ENCODE data around the gene SHISAL1. TPM values are rescaled to one million over a fixed set of nuclear protein-coding genes. Genes with fewer than 3 reads are reported as not detected.

The SHISAL1 gene
- total and polyA plus RNA-seq, 10 of the 15 experiments (the other 5 are each of a cell fraction or from before 2014, with no cell fraction given), result not detected

DNA sequence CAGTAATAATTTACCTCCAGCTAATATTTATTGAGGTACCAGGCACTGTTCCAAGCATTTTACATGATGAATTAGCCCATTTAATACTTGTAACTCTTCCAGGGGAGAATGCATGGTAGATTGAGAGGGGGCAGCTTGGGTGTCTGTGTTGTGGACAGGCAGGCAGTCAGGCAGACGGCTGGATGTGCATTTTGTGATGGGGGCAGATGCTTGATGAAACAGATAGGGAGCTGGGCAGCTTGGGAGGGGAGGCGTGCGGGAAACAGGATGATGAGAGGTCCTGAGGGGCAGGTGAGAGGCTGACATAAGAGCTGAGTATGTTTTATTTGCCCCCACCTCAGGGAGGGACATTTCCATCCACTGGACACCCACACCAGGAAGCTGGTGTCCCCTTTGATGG, 33.1 kb upstream of the SHISAL1 start:
- intact Hi-C loops (cut with micrococcal nuclease; ENCODE audit: unreplicated experiment), result no loop called here
- Histone ChIP-seq H3K36me3 (ENCODE audit: control insufficient read depth in 2 of 2, insufficient read depth in 2 of 2, low read length in 1 of 2) (no peaks in the 10 kb centered on the region), H3K9ac (ENCODE audit: control insufficient read depth, insufficient read depth, low read length) (no peak overlapping the region), H3K4me3 (no peak overlapping the region), H3K4me1 (ENCODE audit: control insufficient read depth, insufficient read depth, low read length) (no peaks in the 10 kb centered on the region), H2AFZ (ENCODE audit: control insufficient read depth, low read depth, low read length) (no peak overlapping the region), H3K9me3 (replicated peaks; ENCODE audit: control insufficient read depth, insufficient read depth, low read length) (no peaks in the 10 kb centered on the region), H3K79me2 (ENCODE audit: control insufficient read depth, insufficient read depth, low read length) (no peaks in the 10 kb centered on the region), H3K27ac (ENCODE audit: control insufficient read depth, insufficient read depth) (no peak overlapping the region), H4K20me1 (ENCODE audit: control insufficient read depth, insufficient read depth) (no peaks in the 10 kb centered on the region), H3K4me2 (ENCODE audit: control insufficient read depth, insufficient read depth) (no peak overlapping the region), H3K27me3 (replicated peaks in 1 of 2; ENCODE audit: control insufficient read depth in 2 of 2, insufficient read depth in 2 of 2, low read length in 1 of 2) (peaks cover 0 to 4% of the 10 kb centered on the region in 2 experiments; a peak in 2 of 4 replicates)
- ChIA-PET CTCF (no interaction called here), RAD21 (ENCODE audit: unreplicated experiment) (no interaction called here), POLR2A (no interaction called here), SMC1A (ENCODE audit: uncharacterized antibody, unreplicated experiment) (no interaction called here)
- no peak for TF ChIP-seq POLR2AphosphoS2 (IDR thresholded peaks at IDR 0.05; ENCODE audit: low read depth, low read length)
- BruUV-seq (replicated peaks), result no TSS peak
- in situ Hi-C loops (cut with MboI), result no loop called here
- FAIRE-seq, result no peak
- DNase-seq (ENCODE audit: low read depth, low spot score), result no peak
- WGBS (ENCODE audit: insufficient coverage, insufficient replicate concordance, low lambda C conversion rate, missing lambda C conversion rate), result 49% methylated on average over 3 of the region's 3 CpGs
- ATAC-seq, result no peak

DNA sequence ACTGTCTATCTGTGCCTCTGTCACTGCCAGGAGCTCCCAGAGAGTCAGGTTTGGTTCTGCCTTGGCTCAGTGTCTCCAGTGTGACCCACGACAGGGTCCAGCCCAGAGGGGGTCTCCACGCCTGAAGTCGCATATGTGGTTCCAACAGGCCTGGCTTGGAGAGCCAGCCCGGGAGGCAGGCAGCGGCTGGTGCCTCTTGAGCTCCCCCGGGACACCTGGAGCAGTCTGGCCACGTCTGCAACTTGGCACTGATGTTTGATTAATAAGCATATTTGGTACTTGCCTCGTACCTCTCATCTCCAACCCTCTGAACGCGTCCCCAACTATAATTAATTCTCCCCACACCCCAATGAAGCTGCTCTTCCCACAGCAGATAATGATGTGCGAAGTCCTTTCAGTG, 31.7 kb upstream of the SHISAL1 start:
- no peak for TF ChIP-seq BACH1 (IDR thresholded peaks at IDR 0.05; ENCODE audit: borderline replicate concordance)
- TF ChIP-seq, protein P1, sequence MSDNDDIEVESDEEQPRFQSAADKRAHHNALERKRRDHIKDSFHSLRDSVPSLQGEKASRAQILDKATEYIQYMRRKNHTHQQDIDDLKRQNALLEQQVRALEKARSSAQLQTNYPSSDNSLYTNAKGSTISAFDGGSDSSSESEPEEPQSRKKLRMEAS (IDR thresholded peaks at IDR 0.05; ENCODE audit: low read depth, low read length), result no peak
- no peak for TF ChIP-seq FOXK2 (IDR thresholded peaks at IDR 0.05)
- TF ChIP-seq ZBED1 (IDR thresholded peaks at IDR 0.05; ENCODE audit: borderline replicate concordance), result no peak
- TF ChIP-seq STAT1 (conservative IDR thresholded peaks at IDR 0.05), result no peak
- no peaks in the 10 kb centered on the region for H3K36me3 ChIP-seq (ENCODE audit: control insufficient read depth in 2 of 2, insufficient read depth in 2 of 2, low read length in 1 of 2)
- FAIRE-seq (no peak), DNase-seq (ENCODE audit: low read depth, low spot score) (no peak), ATAC-seq (no peak)
- H4K20me1 ChIP-seq (ENCODE audit: control insufficient read depth, insufficient read depth), result no peaks in the 10 kb centered on the region
- H3K4me3 ChIP-seq, result no peak overlapping the region
- no peak overlapping the region for H2AFZ ChIP-seq (ENCODE audit: control insufficient read depth, low read depth, low read length)
- BruUV-seq (replicated peaks), result no TSS peak
- ChIA-PET RAD21 (ENCODE audit: unreplicated experiment) (no interaction called here), SMC1A (ENCODE audit: uncharacterized antibody, unreplicated experiment) (no interaction called here), CTCF (no interaction called here), POLR2A (no interaction called here)
- H3K4me1 ChIP-seq (ENCODE audit: control insufficient read depth, insufficient read depth, low read length), result no peaks in the 10 kb centered on the region
- intact Hi-C loops (cut with micrococcal nuclease; ENCODE audit: unreplicated experiment) (no loop called here), in situ Hi-C loops (cut with MboI) (no loop called here)
- no peak overlapping the region for H3K27ac ChIP-seq (ENCODE audit: control insufficient read depth, insufficient read depth)
- no peak overlapping the region for H3K9ac ChIP-seq (ENCODE audit: control insufficient read depth, insufficient read depth, low read length)
- H3K9me3 ChIP-seq (replicated peaks; ENCODE audit: control insufficient read depth, insufficient read depth, low read length), result no peaks in the 10 kb centered on the region
- WGBS (ENCODE audit: insufficient coverage, insufficient replicate concordance, low lambda C conversion rate, missing lambda C conversion rate), result 27% methylated on average over 11 of the region's 11 CpGs
- H3K4me2 ChIP-seq (ENCODE audit: control insufficient read depth, insufficient read depth), result no peak overlapping the region
- no peaks in the 10 kb centered on the region for H3K79me2 ChIP-seq (ENCODE audit: control insufficient read depth, insufficient read depth, low read length)
- H3K27me3 ChIP-seq (replicated peaks in 1 of 2; ENCODE audit: control insufficient read depth in 2 of 2, insufficient read depth in 2 of 2, low read length in 1 of 2), result peaks cover 0 to 2% of the 10 kb centered on the region in 2 experiments; a peak in 2 of 4 replicates

Data from GM12878 (cell line).